Measurements from ENCODE around the gene SYT11. TPM values are rescaled to one million over a fixed set of nuclear protein-coding genes. Genes with fewer than 3 reads are reported as not detected.

SYT11 gene
- total RNA-seq, 1 experiment from 2014 or later, result 48.6 TPM

Other genes starting within 250 kb of the SYT11 start
- 32.4 and 59.4 TPM in 2 replicates for gene MSTO1, start 249.3 kb upstream of the SYT11 start, total RNA-seq (2014; rRNA removed; shearing (Covaris generic); ENCODE audit: low replicate concordance)
- gene YY1AP1, start 170.8 kb upstream of the SYT11 start, total RNA-seq (2014; rRNA removed; shearing (Covaris generic); ENCODE audit: low replicate concordance), result 32.6 and 48.1 TPM in 2 replicates
- 79.0 and 111 TPM in 2 replicates for gene DAP3, start 170.5 kb upstream of the SYT11 start, total RNA-seq (2014; rRNA removed; shearing (Covaris generic); ENCODE audit: low replicate concordance)
- 11.6 and 15.6 TPM in 2 replicates for gene GON4L, start 2.4 kb upstream of the SYT11 start, total RNA-seq (2014; rRNA removed; shearing (Covaris generic); ENCODE audit: low replicate concordance)
- 43.4 and 54.6 TPM in 2 replicates for gene RIT1, start 51.8 kb downstream of the SYT11 start, total RNA-seq (2014; rRNA removed; shearing (Covaris generic); ENCODE audit: low replicate concordance)
- gene KHDC4, start 74.8 kb downstream of the SYT11 start, total RNA-seq (2014; rRNA removed; shearing (Covaris generic); ENCODE audit: low replicate concordance), result 26.0 and 32.1 TPM in 2 replicates
- gene RXFP4, start 82.1 kb downstream of the SYT11 start, total RNA-seq (2014; rRNA removed; shearing (Covaris generic); ENCODE audit: low replicate concordance), result not detected in 2 replicates
- gene ARHGEF2, start 119.0 kb downstream of the SYT11 start, total RNA-seq (2014; rRNA removed; shearing (Covaris generic); ENCODE audit: low replicate concordance), result 38.7 and 70.6 TPM in 2 replicates
- 243 and 387 TPM in 2 replicates for gene SSR2, start 161.4 kb downstream of the SYT11 start, total RNA-seq (2014; rRNA removed; shearing (Covaris generic); ENCODE audit: low replicate concordance)
- 29.3 and 40.3 TPM in 2 replicates for gene UBQLN4, start 194.2 kb downstream of the SYT11 start, total RNA-seq (2014; rRNA removed; shearing (Covaris generic); ENCODE audit: low replicate concordance)
- gene LAMTOR2, start 195.2 kb downstream of the SYT11 start, total RNA-seq (2014; rRNA removed; shearing (Covaris generic); ENCODE audit: low replicate concordance), result 5.8 and 16.9 TPM in 2 replicates
- gene RAB25, start 201.6 kb downstream of the SYT11 start, total RNA-seq (2014; rRNA removed; shearing (Covaris generic); ENCODE audit: low replicate concordance), result not detected in 2 replicates
- gene MEX3A, start 222.9 kb downstream of the SYT11 start, total RNA-seq (2014; rRNA removed; shearing (Covaris generic); ENCODE audit: low replicate concordance), result 2.3 and 2.7 TPM in 2 replicates

All from MG63 (cell line).